GM23338 (cell line): ENCODE results near the gene KRT79. TPM values are rescaled to one million over a fixed set of nuclear protein-coding genes. Genes with fewer than 3 reads are reported as not detected.

Experiments used
- polyA plus RNA-seq: library from polyadenylated mRNA; unstranded; fragments of >200 nt; fragmentation: Nextera tagmentation; extraction: Ambion mirVana; gene quantifications from 2 replicates; pipeline ENCODE4 v1.2.1, GENCODE V29; 2016
- small RNA-seq: library from RNA; depleted of rRNA; stranded (forward); fragments of <200 nt; gene quantifications from one replicate; pipeline ENCODE3, GENCODE V24; 2014; ENCODE audit warnings: low replicate concordance
- total RNA-seq: library from RNA; depleted of rRNA; stranded (reverse); fragments of >200 nt; shearing (Covaris generic); gene quantifications from 2 replicates; pipeline ENCODE4 v1.2.3, GENCODE V29; 2014; rRNA removed

KRT79 gene
- total and polyA plus RNA-seq, 2 experiments from 2014 or later: 0.21 TPM; not detected in 1

Small RNA genes within 50 kb of the gene (small RNA-seq; reads per million reads assigned to genes)
- gene AC107016.2: not detected

Other genes with a start within 250 kb of the KRT79 start
- gene KRT72, start 232.8 kb downstream of the KRT79 start, total RNA-seq: not detected in 2 replicates
- gene KRT72, start 232.8 kb downstream of the KRT79 start, polyA plus RNA-seq: not detected in 2 replicates
- gene KRT73, start 215.8 kb downstream of the KRT79 start, total RNA-seq: not detected in 2 replicates
- gene KRT73, start 215.8 kb downstream of the KRT79 start, polyA plus RNA-seq: not detected in 2 replicates
- not detected in 2 replicates for gene KRT2, start 182.1 kb downstream of the KRT79 start, total RNA-seq
- not detected in 2 replicates for gene KRT2, start 182.1 kb downstream of the KRT79 start, polyA plus RNA-seq
- gene KRT1, start 153.9 kb downstream of the KRT79 start, total RNA-seq: not detected in 2 replicates
- not detected in 2 replicates for gene KRT1, start 153.9 kb downstream of the KRT79 start, polyA plus RNA-seq
- gene KRT77, start 130.8 kb downstream of the KRT79 start, total RNA-seq: not detected in 2 replicates
- not detected in 2 replicates for gene KRT77, start 130.8 kb downstream of the KRT79 start, polyA plus RNA-seq
- gene KRT76, start 57.0 kb downstream of the KRT79 start, total RNA-seq: not detected in 2 replicates
- gene KRT76, start 57.0 kb downstream of the KRT79 start, polyA plus RNA-seq: not detected in 2 replicates
- not detected in 2 replicates for gene KRT3, start 38.2 kb downstream of the KRT79 start, total RNA-seq
- not detected in 2 replicates for gene KRT3, start 38.2 kb downstream of the KRT79 start, polyA plus RNA-seq
- gene KRT4, start 20.2 kb downstream of the KRT79 start, total RNA-seq: not detected in 2 replicates
- gene KRT4, start 20.2 kb downstream of the KRT79 start, polyA plus RNA-seq: not detected in 2 replicates
- gene KRT78, start 14.7 kb upstream of the KRT79 start, total RNA-seq: not detected in 2 replicates
- not detected in 2 replicates for gene KRT78, start 14.7 kb upstream of the KRT79 start, polyA plus RNA-seq
- gene KRT8, start 70.8 kb upstream of the KRT79 start, total RNA-seq: 250 and 264 TPM in 2 replicates
- gene KRT8, start 70.8 kb upstream of the KRT79 start, polyA plus RNA-seq: 322 and 338 TPM in 2 replicates
- 537 and 552 TPM in 2 replicates for gene KRT18, start 114.8 kb upstream of the KRT79 start, total RNA-seq
- gene KRT18, start 114.8 kb upstream of the KRT79 start, polyA plus RNA-seq: 1,013 and 1,049 TPM in 2 replicates
- gene EIF4B, start 172.1 kb upstream of the KRT79 start, total RNA-seq: 564 and 584 TPM in 2 replicates
- 130 and 141 TPM in 2 replicates for gene EIF4B, start 172.1 kb upstream of the KRT79 start, polyA plus RNA-seq
- gene TNS2, start 215.8 kb upstream of the KRT79 start, total RNA-seq: 5.7 and 6.9 TPM in 2 replicates
- gene TNS2, start 215.8 kb upstream of the KRT79 start, polyA plus RNA-seq: 1.5 and 1.8 TPM in 2 replicates
- 4.7 and 5.4 TPM in 2 replicates for gene SPRYD3, start 245.1 kb upstream of the KRT79 start, total RNA-seq
- gene SPRYD3, start 245.1 kb upstream of the KRT79 start, polyA plus RNA-seq: 3.4 and 4.3 TPM in 2 replicates